Caco-2 (cell line): Measurements from ENCODE around the gene RAD51AP2. TPM values are rescaled to one million over a fixed set of nuclear protein-coding genes. Genes with fewer than 3 reads are reported as not detected.

Experiments
- BruUV-seq: library from RNA; stranded (reverse); fragments of 400-500 nt; replicated peaks from 2 replicates; lab custom pipeline; 2021; lab: Mats Ljungman, UMichigan
- CTCF ChIA-PET: fragments of 300-600 bp; sonication (Branson Sonifier 250); formaldehyde crosslinking; loops from one replicate; lab custom pipeline; 2022; ENCODE audit warnings: antibody characterized with exemption; lab: Charles Lee
- POLR2A ChIA-PET: fragments of 300-600 bp; sonication (Branson Sonifier 250); formaldehyde crosslinking; loops from one replicate; lab custom pipeline; 2022; ENCODE audit warnings: antibody characterized with exemption; lab: Charles Lee
- DNase-seq, 2 experiments: peaks; one replicate each; pipeline versions ENCODE4 v3.0.0 to v3.0.0-alpha.2; 2020 to 2022
- H3K27me3 ChIP-seq: replicated peaks from 2 replicates; pipeline ENCODE4 v1.6.0; 2011; ENCODE audit warnings: low read length; ENCODE audit not compliant: control insufficient read depth, insufficient read depth
- H3K36me3 ChIP-seq: 2 replicates; pipeline ENCODE4 v1.5.1; 2011; ENCODE audit warnings: low read length; ENCODE audit not compliant: control insufficient read depth, insufficient read depth
- H3K4me1 ChIP-seq: fragments of 250-450 bp; sonication (Bioruptor Pico); 2 replicates; pipeline ENCODE4 v1.5.1; 2020; ENCODE audit warnings: mild to moderate bottlenecking
- H3K4me3 ChIP-seq: 2 replicates; pipeline ENCODE4 v1.5.1; 2011; ENCODE audit warnings: low read depth, mild to moderate bottlenecking, control low read depth, low read length
- H3K9me3 ChIP-seq: fragments of 250-450 bp; sonication (Bioruptor Pico); 2 replicates; pipeline ENCODE4 v1.5.1; 2020; ENCODE audit warnings: mild to moderate bottlenecking, moderate library complexity
- H3K27ac Mint-ChIP-seq: one replicate; pipeline ENCODE4 v1.8.0; 2022; ENCODE audit warnings: mixed read lengths; ENCODE audit not compliant: unreplicated experiment
- H3K27me3 Mint-ChIP-seq: one replicate; pipeline ENCODE4 v1.8.0; 2022; ENCODE audit warnings: mixed read lengths; ENCODE audit not compliant: insufficient read depth, unreplicated experiment
- H3K36me3 Mint-ChIP-seq: one replicate; pipeline ENCODE4 v1.8.0; 2022; ENCODE audit warnings: mild to moderate bottlenecking, mixed read lengths; ENCODE audit not compliant: insufficient read depth, unreplicated experiment
- H3K4me1 Mint-ChIP-seq: one replicate; pipeline ENCODE4 v1.8.0; 2022; ENCODE audit warnings: low read depth, mixed read lengths; ENCODE audit not compliant: unreplicated experiment
- H3K4me3 Mint-ChIP-seq: one replicate; pipeline ENCODE4 v1.8.0; 2022; ENCODE audit warnings: mild to moderate bottlenecking, moderate library complexity, mixed read lengths; ENCODE audit not compliant: unreplicated experiment
- H3K9me3 Mint-ChIP-seq: one replicate; pipeline ENCODE4 v1.8.0; 2022; ENCODE audit warnings: mixed read lengths; ENCODE audit not compliant: unreplicated experiment
- intact Hi-C: fragments of 100-400 bp; cut with micrococcal nuclease; formaldehyde crosslinking; loops from one replicate; pipeline ENCODE4 v1.10.0; 2022; ENCODE audit not compliant: unreplicated experiment
- total RNA-seq: library from RNA; stranded (reverse); gene quantifications from 2 replicates; pipeline ENCODE4 v1.2.3, GENCODE V29; 2022
- TF ChIP-seq, protein P1 (sequence below), 2 experiments: fragments of 200-600 bp in 1 of 2; IDR thresholded peaks; 1 replicate in 1 of 2; 2 replicates in 1 of 2; pipeline versions ENCODE4 v1.5.1 to v1.8.0; 2011 to 2022; ENCODE audit warnings: antibody characterized with exemption in 1 of 2, control low read depth in 1 of 2, inconsistent platforms in 1 of 2, low read depth in 1 of 2, low read length in 1 of 2, mild to moderate bottlenecking in 1 of 2, moderate library complexity in 1 of 2; ENCODE audit not compliant: insufficient read depth in 1 of 2, severe bottlenecking in 1 of 2, unreplicated experiment in 1 of 2

RAD51AP2 gene
- total RNA-seq, 1 experiment from 2014 or later: not detected

DNA sequence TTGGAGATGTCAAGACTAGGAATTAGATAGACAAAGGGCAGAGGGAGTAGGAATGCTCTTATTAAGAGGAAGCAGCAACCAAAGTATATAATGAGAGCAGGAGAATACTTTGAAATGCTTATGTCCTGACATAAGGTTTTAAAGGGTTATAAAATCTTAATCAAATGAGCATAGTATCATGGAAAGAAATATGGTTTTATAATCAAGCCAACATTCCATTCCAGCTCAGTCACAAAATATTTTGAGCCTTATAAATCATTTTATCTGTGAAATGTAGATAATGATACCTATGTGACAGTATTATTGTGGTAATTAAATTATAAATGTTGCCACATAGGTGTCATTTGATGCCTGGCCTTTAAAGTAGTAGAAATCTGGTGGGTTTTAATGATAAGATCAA, 39.8 kb upstream of the RAD51AP2 start:
- Histone ChIP-seq H3K27me3 (no peaks in the 10 kb centered on the region), H3K9me3 (no peaks in the 10 kb centered on the region), H3K4me1 (no peaks in the 10 kb centered on the region), H3K36me3 (no peaks in the 10 kb centered on the region), H3K4me3 (no peak overlapping the region)
- DNase-seq: no peak
- TF ChIP-seq, protein P1, sequence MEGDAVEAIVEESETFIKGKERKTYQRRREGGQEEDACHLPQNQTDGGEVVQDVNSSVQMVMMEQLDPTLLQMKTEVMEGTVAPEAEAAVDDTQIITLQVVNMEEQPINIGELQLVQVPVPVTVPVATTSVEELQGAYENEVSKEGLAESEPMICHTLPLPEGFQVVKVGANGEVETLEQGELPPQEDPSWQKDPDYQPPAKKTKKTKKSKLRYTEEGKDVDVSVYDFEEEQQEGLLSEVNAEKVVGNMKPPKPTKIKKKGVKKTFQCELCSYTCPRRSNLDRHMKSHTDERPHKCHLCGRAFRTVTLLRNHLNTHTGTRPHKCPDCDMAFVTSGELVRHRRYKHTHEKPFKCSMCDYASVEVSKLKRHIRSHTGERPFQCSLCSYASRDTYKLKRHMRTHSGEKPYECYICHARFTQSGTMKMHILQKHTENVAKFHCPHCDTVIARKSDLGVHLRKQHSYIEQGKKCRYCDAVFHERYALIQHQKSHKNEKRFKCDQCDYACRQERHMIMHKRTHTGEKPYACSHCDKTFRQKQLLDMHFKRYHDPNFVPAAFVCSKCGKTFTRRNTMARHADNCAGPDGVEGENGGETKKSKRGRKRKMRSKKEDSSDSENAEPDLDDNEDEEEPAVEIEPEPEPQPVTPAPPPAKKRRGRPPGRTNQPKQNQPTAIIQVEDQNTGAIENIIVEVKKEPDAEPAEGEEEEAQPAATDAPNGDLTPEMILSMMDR (IDR thresholded peaks at IDR 0.05; ENCODE audit: insufficient read depth in 1 of 2, low read depth in 1 of 2, low read length in 1 of 2, severe bottlenecking in 1 of 2, unreplicated experiment in 1 of 2): no peak
- H3K4me1 Mint-ChIP-seq: no peaks in the 10 kb centered on the region
- BruUV-seq: no TSS peak
- no peak overlapping the region for H3K4me3 Mint-ChIP-seq
- no peaks in the 10 kb centered on the region for H3K9me3 Mint-ChIP-seq
- CTCF ChIA-PET: no interaction called here
- H3K36me3 Mint-ChIP-seq: no peaks in the 10 kb centered on the region
- intact Hi-C loops: no loop called here
- POLR2A ChIA-PET: no interaction called here
- no peak overlapping the region for H3K27ac Mint-ChIP-seq
- H3K27me3 Mint-ChIP-seq: no peaks in the 10 kb centered on the region

DNA sequence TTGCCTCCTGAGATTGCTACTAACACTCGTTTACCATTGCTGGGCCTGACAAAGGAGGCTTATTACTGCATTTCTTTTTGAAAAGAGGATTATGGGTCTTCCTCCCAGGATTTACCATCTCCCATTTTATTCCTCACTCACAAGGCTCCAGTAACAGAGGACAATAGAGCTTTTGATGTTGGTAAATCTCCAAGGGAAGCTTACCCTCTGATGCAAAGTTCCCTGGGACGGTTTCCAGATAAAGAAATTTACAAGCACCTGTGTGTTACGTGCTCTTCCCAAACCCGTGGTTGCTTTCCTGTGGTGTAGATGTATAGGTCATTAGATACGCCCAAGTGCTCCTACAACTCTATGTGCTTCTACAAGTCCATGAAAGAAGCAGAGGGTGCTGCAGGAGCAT, 39.4 kb upstream of the RAD51AP2 start:
- Mint-ChIP-seq H3K4me3 (no peak overlapping the region), H3K36me3 (no peaks in the 10 kb centered on the region), H3K9me3 (no peaks in the 10 kb centered on the region), H3K27ac (no peak overlapping the region), H3K27me3 (no peaks in the 10 kb centered on the region), H3K4me1 (no peaks in the 10 kb centered on the region)
- CTCF ChIA-PET: no interaction called here
- Histone ChIP-seq H3K27me3 (no peaks in the 10 kb centered on the region), H3K4me1 (no peaks in the 10 kb centered on the region), H3K4me3 (no peak overlapping the region), H3K36me3 (no peaks in the 10 kb centered on the region), H3K9me3 (no peaks in the 10 kb centered on the region)
- TF ChIP-seq, protein P1 (IDR thresholded peaks at IDR 0.05; ENCODE audit: insufficient read depth in 1 of 2, low read depth in 1 of 2, low read length in 1 of 2, severe bottlenecking in 1 of 2, unreplicated experiment in 1 of 2): no peak
- POLR2A ChIA-PET: no interaction called here
- BruUV-seq: no TSS peak
- no peak for DNase-seq
- intact Hi-C loops: no loop called here

DNA sequence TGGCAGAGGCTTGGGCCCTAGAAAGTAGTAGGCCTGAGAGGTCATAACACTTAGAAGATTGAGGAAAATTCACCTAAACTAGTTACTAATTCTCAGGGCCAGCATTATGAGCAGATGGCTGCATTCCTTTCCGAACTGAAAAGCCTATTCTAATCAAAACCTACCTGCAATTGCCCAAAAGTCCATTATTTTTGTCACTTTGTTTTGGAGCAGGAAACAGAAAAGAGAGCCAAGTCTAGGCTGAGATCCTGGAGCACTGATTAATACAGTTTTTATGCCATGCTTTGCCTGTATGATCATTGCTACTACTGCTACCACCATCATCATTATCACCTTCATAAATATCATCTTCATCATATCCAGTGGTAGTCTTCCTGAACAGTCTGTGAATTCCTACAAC, 36.9 kb upstream of the RAD51AP2 start:
- H3K27ac Mint-ChIP-seq: no peak overlapping the region
- no peaks in the 10 kb centered on the region for H3K9me3 ChIP-seq
- BruUV-seq: no TSS peak
- H3K4me3 ChIP-seq: no peak overlapping the region
- H3K4me3 Mint-ChIP-seq: no peak overlapping the region
- ChIA-PET CTCF (no interaction called here), POLR2A (no interaction called here)
- no peaks in the 10 kb centered on the region for H3K36me3 Mint-ChIP-seq
- H3K4me1 ChIP-seq: no peaks in the 10 kb centered on the region
- DNase-seq: no peak
- intact Hi-C loops: no loop called here
- TF ChIP-seq, protein P1 (IDR thresholded peaks at IDR 0.05; ENCODE audit: insufficient read depth in 1 of 2, low read depth in 1 of 2, low read length in 1 of 2, severe bottlenecking in 1 of 2, unreplicated experiment in 1 of 2): no peak
- H3K27me3 Mint-ChIP-seq: no peaks in the 10 kb centered on the region
- no peaks in the 10 kb centered on the region for H3K4me1 Mint-ChIP-seq
- no peaks in the 10 kb centered on the region for H3K36me3 ChIP-seq
- H3K27me3 ChIP-seq: no peaks in the 10 kb centered on the region
- H3K9me3 Mint-ChIP-seq: no peaks in the 10 kb centered on the region
